Hepatocyte (in vitro differentiated cells): ENCODE results near the gene TFDP2.

Experiments used
- CTCF ChIP-seq: fragments of 200-600 bp; sonication (generic); IDR thresholded peaks from 2 replicates; pipeline ENCODE4 v1.5.1; 2016; ENCODE audit warnings: antibody characterized with exemption, mild to moderate bottlenecking; ENCODE audit not compliant: poor library complexity
- EZH2 ChIP-seq: fragments of 200-600 bp; sonication (generic); IDR thresholded peaks from 2 replicates; pipeline ENCODE4 v1.6.1; 2016; ENCODE audit warnings: antibody characterized with exemption, mild to moderate bottlenecking, borderline replicate concordance
- EZH2phosphoT487 ChIP-seq: fragments of 200-600 bp; sonication (generic); IDR thresholded peaks from one replicate; pipeline ENCODE4 v1.6.1; 2018; ENCODE audit warnings: antibody characterized with exemption, mild to moderate bottlenecking, low read depth, moderate library complexity; ENCODE audit not compliant: unreplicated experiment, severe bottlenecking

- TF ChIP-seq CTCF, result no peak
- TF ChIP-seq EZH2, result no peak
- TF ChIP-seq EZH2phosphoT487, result no peak
Measured at GRCh38 chr3:142086581-142087090, 62.7 kb downstream of the TFDP2 start.
